Hepatocyte (in vitro differentiated cells): ENCODE results near the gene ASZ1. TPM values are rescaled to one million over a fixed set of nuclear protein-coding genes. Genes with fewer than 3 reads are reported as not detected.

Source experiments
- DNase-seq: peaks from one replicate; pipeline ENCODE4 v3.0.0-alpha.2; 2016; ENCODE audit warnings: low spot score
- H2AFZ ChIP-seq: fragments of 200-600 bp; sonication (generic); 2 replicates; pipeline ENCODE4 v1.6.0; 2016; ENCODE audit warnings: antibody characterized with exemption, mild to moderate bottlenecking
- H3K27ac ChIP-seq: fragments of 200-600 bp; sonication (generic); 2 replicates; pipeline ENCODE4 v1.5.1; 2016; ENCODE audit warnings: mild to moderate bottlenecking
- H3K27me3 ChIP-seq: fragments of 200-600 bp; sonication (generic); 2 replicates; pipeline ENCODE4 v1.6.1; 2016
- H3K36me3 ChIP-seq: fragments of 200-600 bp; sonication (generic); replicated peaks from 2 replicates; pipeline ENCODE4 v1.5.1; 2016; ENCODE audit warnings: low read depth; ENCODE audit not compliant: insufficient read depth
- H3K4me1 ChIP-seq: fragments of 200-600 bp; sonication (generic); 2 replicates; pipeline ENCODE4 v1.5.1; 2016; ENCODE audit warnings: mild to moderate bottlenecking, moderate library complexity; ENCODE audit not compliant: insufficient read depth
- H3K4me2 ChIP-seq: fragments of 200-600 bp; sonication (generic); 2 replicates; pipeline ENCODE4 v1.6.0; 2016
- H3K4me3 ChIP-seq: fragments of 200-600 bp; sonication (generic); 2 replicates; pipeline ENCODE4 v1.5.1; 2016; ENCODE audit warnings: mild to moderate bottlenecking
- H3K79me2 ChIP-seq: fragments of 200-600 bp; sonication (generic); 2 replicates; pipeline ENCODE4 v1.6.0; 2017; ENCODE audit warnings: mild to moderate bottlenecking
- H3K9me2 ChIP-seq: fragments of 200-600 bp; sonication (generic); replicated peaks from 2 replicates; pipeline ENCODE4 v1.6.0; 2017; ENCODE audit warnings: mild to moderate bottlenecking; ENCODE audit not compliant: insufficient read depth
- H3K9me3 ChIP-seq: fragments of 200-600 bp; sonication (generic); 2 replicates; pipeline ENCODE4 v1.5.1; 2016; ENCODE audit warnings: low read depth, mild to moderate bottlenecking
- H4K20me1 ChIP-seq: fragments of 200-600 bp; sonication (generic); 2 replicates; pipeline ENCODE4 v1.6.0; 2016; ENCODE audit warnings: mild to moderate bottlenecking; ENCODE audit not compliant: insufficient read depth, poor library complexity, severe bottlenecking
- EZH2 ChIP-seq: fragments of 200-600 bp; sonication (generic); IDR thresholded peaks from 2 replicates; pipeline ENCODE4 v1.6.1; 2016; ENCODE audit warnings: antibody characterized with exemption, mild to moderate bottlenecking, borderline replicate concordance
- EZH2phosphoT487 ChIP-seq: fragments of 200-600 bp; sonication (generic); IDR thresholded peaks from one replicate; pipeline ENCODE4 v1.6.1; 2018; ENCODE audit warnings: antibody characterized with exemption, mild to moderate bottlenecking, low read depth, moderate library complexity; ENCODE audit not compliant: unreplicated experiment, severe bottlenecking
- WGBS: methylation state at CpG from one replicate; pipeline ENCODE4 v1.1.6; 2016; ENCODE audit warnings: low lambda C conversion rate; ENCODE audit errors: missing lambda C conversion rate; 5-methylcytosine and 5-hydroxymethylcytosine counted together
- polyA plus RNA-seq: library from polyadenylated mRNA; unstranded; fragments of >200 nt; fragmentation: Nextera tagmentation; extraction: Ambion mirVana; gene quantifications from 2 replicates; pipeline ENCODE4 v1.2.1, GENCODE V29; 2016
- total RNA-seq: library from RNA; depleted of rRNA; stranded (reverse); fragments of >200 nt; gene quantifications from 2 replicates; pipeline ENCODE4 v1.2.3, GENCODE V29; 2014
- TF ChIP-seq, protein P1 (sequence below): fragments of 200-600 bp; sonication (generic); IDR thresholded peaks from 2 replicates; pipeline ENCODE4 v1.5.1; 2016; ENCODE audit warnings: antibody characterized with exemption, mild to moderate bottlenecking; ENCODE audit not compliant: poor library complexity

The ASZ1 gene
- total and polyA plus RNA-seq, 2 experiments from 2014 or later, result 0.28 TPM; not detected in 1

- Histone ChIP-seq H4K20me1 (no peaks in the 10 kb centered on the region), H3K9me3 (no peaks in the 10 kb centered on the region), H3K9me2 (no peaks in the 10 kb centered on the region), H3K4me1 (no peaks in the 10 kb centered on the region), H3K27me3 (no peaks in the 10 kb centered on the region), H3K36me3 (no peaks in the 10 kb centered on the region), H3K79me2 (no peaks in the 10 kb centered on the region), H2AFZ (no peak overlapping the region), H3K4me3 (no peak overlapping the region), H3K4me2 (no peak overlapping the region), H3K27ac (no peak overlapping the region)
- TF ChIP-seq EZH2 (no peak), EZH2phosphoT487 (no peak)
- TF ChIP-seq, protein P1, sequence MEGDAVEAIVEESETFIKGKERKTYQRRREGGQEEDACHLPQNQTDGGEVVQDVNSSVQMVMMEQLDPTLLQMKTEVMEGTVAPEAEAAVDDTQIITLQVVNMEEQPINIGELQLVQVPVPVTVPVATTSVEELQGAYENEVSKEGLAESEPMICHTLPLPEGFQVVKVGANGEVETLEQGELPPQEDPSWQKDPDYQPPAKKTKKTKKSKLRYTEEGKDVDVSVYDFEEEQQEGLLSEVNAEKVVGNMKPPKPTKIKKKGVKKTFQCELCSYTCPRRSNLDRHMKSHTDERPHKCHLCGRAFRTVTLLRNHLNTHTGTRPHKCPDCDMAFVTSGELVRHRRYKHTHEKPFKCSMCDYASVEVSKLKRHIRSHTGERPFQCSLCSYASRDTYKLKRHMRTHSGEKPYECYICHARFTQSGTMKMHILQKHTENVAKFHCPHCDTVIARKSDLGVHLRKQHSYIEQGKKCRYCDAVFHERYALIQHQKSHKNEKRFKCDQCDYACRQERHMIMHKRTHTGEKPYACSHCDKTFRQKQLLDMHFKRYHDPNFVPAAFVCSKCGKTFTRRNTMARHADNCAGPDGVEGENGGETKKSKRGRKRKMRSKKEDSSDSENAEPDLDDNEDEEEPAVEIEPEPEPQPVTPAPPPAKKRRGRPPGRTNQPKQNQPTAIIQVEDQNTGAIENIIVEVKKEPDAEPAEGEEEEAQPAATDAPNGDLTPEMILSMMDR, result no peak
- DNase-seq, result no peak
- 62% methylated on average over 3 of the region's 3 CpGs for WGBS
These were observed 14.2 kb downstream of the ASZ1 start for GRCh38 chr7:117412946-117413559.

GRCh38 chr7:117412390-117412789, 14.9 kb downstream of the ASZ1 start:
- DNase-seq, result no peak
- no peak overlapping the region for H3K4me3 ChIP-seq
- no peaks in the 10 kb centered on the region for H3K9me2 ChIP-seq
- no peaks in the 10 kb centered on the region for H3K79me2 ChIP-seq
- H3K4me1 ChIP-seq, result no peaks in the 10 kb centered on the region
- H2AFZ ChIP-seq, result no peak overlapping the region
- H3K4me2 ChIP-seq, result no peak overlapping the region
- TF ChIP-seq, protein P1, result no peak
- no peak for TF ChIP-seq EZH2
- no peak for TF ChIP-seq EZH2phosphoT487
- no peaks in the 10 kb centered on the region for H4K20me1 ChIP-seq
- no peaks in the 10 kb centered on the region for H3K9me3 ChIP-seq
- 55% methylated on average over 1 of the region's 1 CpG for WGBS
- no peaks in the 10 kb centered on the region for H3K27me3 ChIP-seq
- no peaks in the 10 kb centered on the region for H3K36me3 ChIP-seq
- no peak overlapping the region for H3K27ac ChIP-seq

DNA sequence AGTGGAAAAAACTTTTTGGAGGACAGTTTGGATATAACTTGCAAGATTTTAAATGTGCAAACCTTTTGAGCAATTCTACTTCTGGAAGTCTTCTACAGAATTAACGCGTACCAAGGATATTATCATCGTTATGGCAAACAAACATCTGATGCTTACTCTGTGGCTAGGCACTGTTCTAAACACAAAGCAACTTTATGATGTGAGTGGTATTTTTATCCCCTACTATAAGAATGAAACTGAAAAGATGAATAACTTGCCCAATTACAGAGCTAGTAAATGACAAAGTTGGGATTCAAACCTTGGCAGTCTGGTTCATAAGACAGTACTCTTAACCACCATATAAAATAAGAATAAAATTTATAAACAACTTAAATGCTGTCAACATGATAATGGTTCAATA, 15.8 kb downstream of the ASZ1 start:
- H3K9me3 ChIP-seq, result no peaks in the 10 kb centered on the region
- no peaks in the 10 kb centered on the region for H3K27me3 ChIP-seq
- H3K4me2 ChIP-seq, result no peak overlapping the region
- no peak overlapping the region for H3K27ac ChIP-seq
- no peak for DNase-seq
- WGBS, result 66% methylated on average over 3 of the region's 3 CpGs
- H2AFZ ChIP-seq, result no peak overlapping the region
- H4K20me1 ChIP-seq, result no peaks in the 10 kb centered on the region
- no peak for TF ChIP-seq EZH2
- TF ChIP-seq, protein P1, result no peak
- TF ChIP-seq EZH2phosphoT487, result no peak
- H3K79me2 ChIP-seq, result no peaks in the 10 kb centered on the region
- no peaks in the 10 kb centered on the region for H3K9me2 ChIP-seq
- H3K4me1 ChIP-seq, result no peaks in the 10 kb centered on the region
- no peak overlapping the region for H3K4me3 ChIP-seq
- H3K36me3 ChIP-seq, result no peaks in the 10 kb centered on the region

- no peaks in the 10 kb centered on the region for H4K20me1 ChIP-seq
- no peaks in the 10 kb centered on the region for H3K79me2 ChIP-seq
- H3K27ac ChIP-seq, result no peak overlapping the region
- no peaks in the 10 kb centered on the region for H3K36me3 ChIP-seq
- TF ChIP-seq EZH2phosphoT487, result no peak
- TF ChIP-seq, protein P1, result no peak
- no peak for TF ChIP-seq EZH2
- H3K27me3 ChIP-seq, result no peaks in the 10 kb centered on the region
- DNase-seq, result no peak
- no peak overlapping the region for H3K4me3 ChIP-seq
- no peak overlapping the region for H2AFZ ChIP-seq
- H3K9me2 ChIP-seq, result no peaks in the 10 kb centered on the region
- H3K4me2 ChIP-seq, result no peak overlapping the region
- WGBS, result 83% methylated on average over 1 of the region's 1 CpG
- no peaks in the 10 kb centered on the region for H3K4me1 ChIP-seq
- no peaks in the 10 kb centered on the region for H3K9me3 ChIP-seq
These were observed 18.5 kb downstream of the ASZ1 start for GRCh38 chr7:117408831-117409230.
